HG02759 (cell line): ENCODE measurements around the gene UBE2I.
"Not testable (repeated sequence)": the region's sequence is repeated elsewhere in the genome, so short reads cannot be mapped to it uniquely, and the experiment has no call there.

ENCODE experiments used
- ATAC-seq: cut with Tn5 transposase; IDR thresholded peaks from one replicate; pipeline ENCODE4 v1.9.1; 2021; ENCODE audit warnings: mild to moderate bottlenecking, moderate library complexity; ENCODE audit not compliant: unreplicated experiment

Gene UBE2I

GRCh38 chr16:1308977-1309885 is at the start of gene UBE2I:
UBE2I (plus strand) TSS chr16:1309636; CDS start chr16:1314031, 4,395 bp downstream.
- peak; percentile 62 for ATAC-seq

GRCh38 chr16:1259760-1260068 is 49.7 kb upstream of the UBE2I start:
- ATAC-seq, result no peak

- ATAC-seq, result no peak
Measured at GRCh38 chr16:1260101-1260680, 49.2 kb upstream of the UBE2I start.

DNA sequence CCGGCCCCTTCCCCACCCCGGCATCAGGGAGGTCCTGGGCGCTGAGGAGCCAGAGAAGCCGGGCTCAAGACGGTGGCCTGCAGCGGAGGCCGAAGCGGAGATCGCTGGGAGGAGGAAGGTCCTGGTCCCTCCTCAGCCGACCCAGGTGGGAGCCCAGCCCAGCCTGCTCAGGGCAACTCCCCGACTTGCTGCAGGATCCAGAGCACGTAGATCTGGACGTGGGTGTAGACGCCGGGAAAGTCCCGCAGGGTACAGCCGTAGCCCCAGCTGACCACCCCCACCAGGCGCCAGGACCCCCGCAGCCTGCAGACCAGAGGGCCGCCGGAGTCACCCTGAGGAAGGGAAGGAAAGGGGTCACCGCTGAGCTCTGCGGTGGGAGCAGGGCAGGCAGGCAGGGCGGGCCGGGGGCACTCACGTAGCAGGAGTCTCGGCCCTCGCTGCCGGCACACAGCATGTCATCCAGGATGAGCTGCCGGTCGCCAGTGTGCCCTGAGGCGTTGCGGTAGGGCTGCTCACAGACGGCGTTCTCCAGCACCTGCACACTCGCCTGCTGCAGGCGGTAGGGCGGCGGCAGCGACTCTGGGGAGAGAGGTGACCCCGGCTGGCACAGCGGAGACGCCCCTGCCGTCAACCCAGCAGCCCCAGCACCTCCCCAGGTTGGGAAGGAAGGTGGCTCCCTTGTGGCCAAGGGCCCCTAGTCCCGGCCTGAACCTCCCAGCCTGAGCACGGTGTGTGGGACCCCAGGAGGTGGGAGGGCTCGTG is 48.1 kb upstream of the UBE2I start:
- ATAC-seq, result no peak

- no peak for ATAC-seq
Measured at GRCh38 chr16:1262210-1262845, 47.1 kb upstream of the UBE2I start.

GRCh38 chr16:1262846-1263221 is 46.6 kb upstream of the UBE2I start:
- no peak for ATAC-seq

GRCh38 chr16:1263591-1264344 is 45.7 kb upstream of the UBE2I start:
- no peak for ATAC-seq

DNA sequence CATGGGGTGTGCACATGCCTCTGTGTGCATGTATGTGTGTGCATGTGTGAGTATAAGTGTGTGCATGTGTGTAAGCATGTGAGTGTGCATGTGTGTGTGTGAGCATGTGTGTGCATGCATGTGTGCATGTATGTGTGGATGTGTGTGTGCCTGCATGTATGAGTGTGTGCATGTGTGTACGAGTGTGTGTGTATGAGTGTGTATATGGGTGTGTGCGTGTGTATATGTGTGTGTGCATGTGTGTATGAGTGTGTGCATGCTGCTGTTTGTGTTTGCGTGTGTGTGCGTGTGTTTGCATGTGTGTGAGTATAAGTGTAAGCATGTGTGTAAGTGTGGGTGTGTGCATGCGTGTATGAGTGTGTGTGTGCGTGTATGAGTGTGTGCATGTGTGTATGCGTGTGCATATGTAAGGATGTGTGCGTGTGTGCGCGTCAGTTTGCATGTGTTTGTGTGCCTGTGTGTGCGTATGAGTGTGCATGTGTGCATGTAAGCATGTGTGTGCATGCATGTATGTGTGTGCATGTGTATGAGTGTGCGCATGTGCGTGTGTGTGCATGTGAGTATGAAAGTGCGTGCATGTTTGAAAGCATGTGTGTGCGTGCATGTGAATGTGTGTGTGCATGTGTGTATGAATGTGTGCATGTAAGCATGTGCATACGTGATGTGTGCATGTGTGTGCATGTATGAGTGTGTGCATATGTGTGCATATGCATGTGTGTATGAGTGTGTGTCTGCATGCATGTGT is 44.9 kb upstream of the UBE2I start:
- no peak for ATAC-seq

GRCh38 chr16:1265090-1265630 is 44.3 kb upstream of the UBE2I start:
- no peak for ATAC-seq

GRCh38 chr16:1265826-1266225 is 43.6 kb upstream of the UBE2I start:
- no peak for ATAC-seq

- ATAC-seq, result not testable (repeated sequence)
Measured at GRCh38 chr16:1269418-1269817, 40.0 kb upstream of the UBE2I start.

DNA sequence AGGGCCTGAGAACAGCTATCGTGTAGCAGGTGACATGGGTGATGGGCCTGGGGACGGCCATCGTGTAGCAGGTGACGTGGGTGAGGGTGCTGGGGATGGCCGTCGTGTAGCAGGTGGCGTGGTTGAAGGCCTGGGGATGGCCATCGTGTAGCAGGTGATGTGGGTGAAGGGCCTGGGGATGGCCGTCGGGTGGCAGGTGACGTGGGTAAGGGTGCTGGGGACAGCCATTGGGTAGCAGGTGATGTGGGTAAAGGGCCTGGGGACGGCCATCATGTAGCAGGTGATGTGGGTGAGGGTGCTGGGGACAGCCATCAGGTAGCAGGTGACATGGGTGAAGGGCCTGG is 38.1 kb upstream of the UBE2I start:
- ATAC-seq, result no peak

DNA sequence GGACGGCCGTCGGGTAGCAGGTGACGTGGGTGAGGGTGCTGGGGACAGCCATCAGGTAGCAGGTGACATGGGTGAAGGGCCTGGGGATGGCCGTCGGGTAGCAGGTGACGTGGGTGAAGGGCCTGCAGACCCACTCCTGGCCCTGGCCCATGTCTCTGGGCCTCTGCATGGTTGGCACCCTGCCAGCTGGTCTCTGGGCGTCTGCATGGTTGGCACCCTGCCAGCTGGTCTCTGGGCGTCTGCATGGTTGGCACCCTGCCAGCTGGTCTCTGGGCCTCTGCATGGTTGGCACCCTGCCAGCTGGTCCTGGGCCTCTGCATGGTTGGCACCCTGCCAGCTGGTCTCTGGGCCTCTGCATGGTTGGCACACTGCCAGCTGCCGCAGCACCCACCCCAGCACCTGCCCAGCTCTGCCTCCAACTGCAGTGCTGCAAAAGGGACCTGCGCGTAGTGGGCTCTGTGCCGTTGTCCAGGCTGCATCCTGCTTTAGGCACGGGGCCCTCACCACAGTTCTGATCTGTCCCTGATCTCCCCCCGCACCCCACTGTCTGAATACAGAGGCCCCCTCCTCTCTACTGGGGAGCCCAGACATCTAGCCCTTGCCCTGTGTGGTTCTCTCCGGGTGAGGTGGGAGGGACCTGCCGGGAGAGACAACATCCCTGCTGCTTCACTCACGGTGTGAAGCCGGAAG is 37.6 kb upstream of the UBE2I start:
- ATAC-seq, result not testable (repeated sequence)

GRCh38 chr16:1272453-1273198 is 36.8 kb upstream of the UBE2I start:
- no peak for ATAC-seq

GRCh38 chr16:1273816-1274215 is 35.6 kb upstream of the UBE2I start:
- no peak for ATAC-seq

DNA sequence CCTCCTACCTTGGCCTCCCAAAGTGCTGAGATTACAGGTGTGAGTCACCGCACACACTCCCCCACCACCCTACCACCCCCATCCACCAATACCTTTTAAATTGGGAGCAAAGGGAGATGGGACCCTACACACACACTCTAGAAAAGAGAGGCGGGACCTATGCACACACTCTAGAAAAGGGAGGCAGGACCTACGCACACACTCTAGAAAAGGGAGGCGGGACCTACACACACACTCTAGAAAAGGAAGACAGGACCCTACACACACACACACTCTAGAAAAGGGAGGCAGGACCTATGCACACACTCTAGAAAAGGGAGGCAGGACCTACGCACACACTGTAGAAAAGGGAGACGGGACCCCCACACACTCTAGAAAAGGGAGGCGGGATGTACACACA is 34.7 kb upstream of the UBE2I start:
- no peak for ATAC-seq

DNA sequence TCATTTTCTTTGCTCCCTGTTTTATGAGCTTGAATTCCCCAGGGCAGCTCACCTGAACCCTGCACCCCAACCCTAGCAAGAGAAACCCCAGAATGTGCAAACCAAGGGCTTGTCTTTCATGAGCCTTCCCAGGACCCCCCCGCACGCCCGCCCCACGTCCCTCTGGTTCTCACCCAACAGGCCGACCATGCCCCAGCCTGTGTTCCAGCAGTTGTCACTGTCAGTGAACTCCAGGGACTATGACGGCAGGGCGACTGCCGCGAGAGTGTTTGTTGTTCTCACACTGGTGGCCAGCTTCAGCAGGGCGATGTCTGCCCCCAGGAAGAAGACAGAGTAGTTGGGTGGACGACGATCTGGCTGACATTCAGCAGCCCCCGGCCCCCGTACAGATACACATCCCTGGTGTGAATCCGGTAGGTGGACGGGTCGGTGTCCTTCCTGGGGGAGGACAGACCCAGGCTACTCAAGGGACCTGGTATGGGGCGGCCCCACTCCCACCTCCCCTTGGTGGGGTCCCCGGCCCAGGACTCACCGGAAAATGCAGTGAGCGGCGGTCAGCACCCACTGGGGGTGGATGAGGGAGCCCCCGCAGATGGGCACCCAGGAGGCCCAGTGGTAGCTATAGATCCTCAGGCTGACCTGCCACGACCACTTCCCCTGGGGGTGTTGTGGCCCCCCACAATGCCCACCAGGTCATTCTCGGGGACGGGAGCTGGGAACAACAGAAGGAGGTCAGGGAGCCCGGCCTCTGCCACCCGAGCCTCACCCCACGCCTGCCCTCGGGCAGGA is 33.5 kb upstream of the UBE2I start:
- ATAC-seq, result no peak

- no peak for ATAC-seq
Measured at GRCh38 chr16:1276580-1276878, 32.9 kb upstream of the UBE2I start.
